Stimulated activated CD8-positive, alpha-beta memory T cell treated with anti-CD3 and anti-CD28 coated beads, Interleukin-15, amount 100 ng/mL, for 48 hours (primary cell): ENCODE measurements around the gene TMEM217.
"Not testable (repeated sequence)": the region's sequence is repeated elsewhere in the genome, so short reads cannot be mapped to it uniquely, and the experiment has no call there.

Experiments used
- DNase-seq, 2 donors: peaks; one replicate each; pipeline ENCODE4 v3.0.0-alpha.2; 2020; ENCODE audit warnings: low read depth in 2 of 2

The TMEM217 gene

DNA sequence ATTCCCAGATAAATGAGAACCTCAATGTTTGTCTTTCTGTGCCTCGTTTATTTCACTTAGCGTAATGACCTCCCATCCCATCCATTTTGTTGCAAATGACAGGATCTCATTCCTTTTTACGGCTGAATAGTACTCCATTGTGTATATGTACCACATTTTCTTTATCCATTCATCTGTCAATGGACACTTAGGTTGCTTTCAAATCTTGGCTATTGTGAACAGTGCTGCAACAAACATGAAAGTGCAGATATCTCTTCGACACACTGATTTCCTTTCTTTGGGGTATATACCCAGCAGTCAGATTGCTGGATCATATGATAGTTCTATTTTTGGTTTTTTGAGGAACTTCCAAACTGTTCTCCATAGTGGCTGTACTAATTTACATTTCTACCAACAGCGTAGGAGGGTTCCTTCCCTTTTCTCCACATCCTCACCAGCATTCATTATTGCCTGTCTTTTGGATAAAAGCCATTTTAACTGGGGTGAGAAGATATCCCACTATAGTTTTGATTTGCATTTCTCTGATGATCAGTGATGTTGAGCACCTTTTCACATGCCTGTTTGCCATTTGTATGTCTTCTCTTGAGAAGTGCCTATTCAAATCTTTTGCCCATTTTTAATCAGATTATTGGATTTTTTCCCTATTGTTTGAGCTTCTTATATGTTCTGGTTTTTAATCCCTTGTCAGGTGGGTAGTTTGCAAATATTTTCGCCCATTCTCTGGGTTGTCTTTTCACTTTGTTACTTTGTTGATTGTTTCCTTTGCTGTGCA is 71.8 kb downstream of the TMEM217 start:
- DNase-seq, result not testable (repeated sequence)

- DNase-seq, result peak; percentile 55 to 56
Observed at GRCh38 chr6:37182736-37183590, 75.0 kb downstream of the TMEM217 start.

DNA sequence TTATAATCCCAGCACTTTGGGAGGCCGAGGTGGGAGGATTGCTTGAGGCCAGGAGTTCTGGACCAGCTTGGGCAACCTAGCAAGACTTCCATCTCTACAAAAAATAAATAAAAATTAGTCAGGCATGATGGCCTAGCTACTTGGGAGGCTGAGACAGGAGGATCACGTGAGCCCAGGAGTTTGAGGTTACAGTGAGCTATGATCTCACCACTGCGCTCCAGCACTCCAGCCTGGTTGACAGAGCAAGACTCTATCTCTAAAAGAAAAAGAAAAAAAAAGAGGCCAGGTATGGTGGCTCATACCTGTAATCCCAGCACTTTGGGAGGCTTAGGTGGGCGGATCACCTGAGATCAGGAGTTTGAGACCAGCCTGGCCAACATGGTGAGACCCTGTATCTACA is 77.3 kb downstream of the TMEM217 start:
- not testable (repeated sequence) for DNase-seq

DNA sequence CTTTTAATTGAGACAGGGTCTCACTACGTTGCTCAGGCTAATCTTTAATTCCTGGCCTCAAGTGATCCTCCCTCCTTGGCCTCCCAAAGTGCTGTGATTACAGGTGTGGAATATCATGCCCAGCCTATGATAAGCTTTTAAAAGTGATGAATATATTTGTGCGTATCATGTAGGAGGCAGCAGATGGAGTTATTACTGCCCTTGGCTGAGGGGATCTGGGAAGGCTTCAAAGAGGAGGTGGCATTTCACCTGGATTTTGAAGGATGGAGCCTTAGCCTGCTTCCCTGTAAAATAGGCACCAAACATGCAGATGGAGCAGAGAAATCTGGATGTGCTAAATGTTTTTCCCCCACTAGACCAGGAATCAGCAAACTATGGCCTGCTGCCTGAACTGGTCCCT is 77.9 kb downstream of the TMEM217 start:
- DNase-seq, result no peak

- DNase-seq, result no peak
Observed at GRCh38 chr6:37177935-37178517, 79.9 kb downstream of the TMEM217 start.

- no peak for DNase-seq
Observed at GRCh38 chr6:37177077-37177934, 80.6 kb downstream of the TMEM217 start.

- no peak for DNase-seq
Observed at GRCh38 chr6:37176268-37177076, 81.5 kb downstream of the TMEM217 start.

DNA sequence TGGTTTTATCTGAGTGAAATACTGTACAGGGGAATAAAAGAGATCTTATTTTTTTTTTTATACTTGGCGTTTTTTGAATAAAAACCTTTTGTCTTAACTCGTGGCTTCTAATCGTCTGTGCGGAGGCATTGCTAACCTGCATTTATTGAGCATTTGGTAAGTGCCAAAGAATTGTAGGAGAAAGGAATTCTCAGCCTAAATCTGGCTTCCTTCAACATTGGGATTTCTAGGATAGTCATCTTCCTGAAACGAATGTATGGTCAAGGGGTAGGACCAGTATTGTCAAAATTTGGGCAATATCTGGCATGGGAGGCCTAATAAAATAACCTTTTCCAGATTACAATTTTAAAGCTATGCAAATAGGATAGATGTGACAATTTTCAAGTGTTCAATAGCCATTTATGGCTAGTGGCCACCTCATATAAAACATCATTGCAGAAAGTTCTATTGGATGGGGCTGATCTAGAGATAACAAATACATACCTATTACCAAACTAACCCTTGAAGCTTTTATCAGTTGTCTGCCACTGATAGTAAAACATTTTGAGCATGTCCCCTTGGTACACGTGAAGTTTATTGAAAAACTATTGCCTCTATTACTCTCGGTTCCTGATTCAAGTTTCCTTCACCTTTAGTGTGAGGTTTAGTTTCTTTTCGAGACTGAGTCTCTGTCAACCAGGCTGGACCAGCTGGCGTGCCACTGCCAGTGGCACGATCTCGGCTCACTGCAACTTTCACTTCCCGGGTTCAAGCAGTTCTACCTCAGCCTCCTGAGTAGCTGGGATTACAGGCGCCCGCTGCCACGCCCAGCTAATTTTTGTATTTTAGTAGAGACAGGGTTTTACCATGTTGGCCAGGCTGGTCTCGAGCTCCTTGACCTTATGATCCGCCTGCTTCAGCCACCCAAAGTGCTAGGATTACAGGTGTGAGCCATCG is 82.3 kb downstream of the TMEM217 start:
- no peak for DNase-seq

DNA sequence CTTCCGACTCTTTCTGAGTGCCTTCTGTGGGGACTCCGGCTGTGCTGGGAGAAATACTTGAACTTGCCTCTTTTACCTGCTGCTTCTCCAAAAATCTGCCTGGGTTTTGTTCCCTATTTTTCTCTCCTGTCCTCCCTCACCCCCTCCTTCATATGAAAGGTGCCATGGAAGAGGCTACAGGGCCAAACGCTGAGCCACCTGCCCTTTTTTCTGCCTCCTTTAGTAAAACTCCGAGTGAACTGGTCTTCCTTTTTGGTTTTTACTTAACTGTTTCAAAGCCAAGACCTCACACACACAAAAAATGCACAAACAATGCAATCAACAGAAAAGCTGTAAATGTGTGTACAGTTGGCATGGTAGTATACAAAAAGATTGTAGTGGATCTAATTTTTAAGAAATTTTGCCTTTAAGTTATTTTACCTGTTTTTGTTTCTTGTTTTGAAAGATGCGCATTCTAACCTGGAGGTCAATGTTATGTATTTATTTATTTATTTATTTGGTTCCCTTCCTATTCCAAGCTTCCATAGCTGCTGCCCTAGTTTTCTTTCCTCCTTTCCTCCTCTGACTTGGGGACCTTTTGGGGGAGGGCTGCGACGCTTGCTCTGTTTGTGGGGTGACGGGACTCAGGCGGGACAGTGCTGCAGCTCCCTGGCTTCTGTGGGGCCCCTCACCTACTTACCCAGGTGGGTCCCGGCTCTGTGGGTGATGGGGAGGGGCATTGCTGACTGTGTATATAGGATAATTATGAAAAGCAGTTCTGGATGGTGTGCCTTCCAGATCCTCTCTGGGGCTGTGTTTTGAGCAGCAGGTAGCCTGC is 83.2 kb downstream of the TMEM217 start:
- DNase-seq, result no peak

DNA sequence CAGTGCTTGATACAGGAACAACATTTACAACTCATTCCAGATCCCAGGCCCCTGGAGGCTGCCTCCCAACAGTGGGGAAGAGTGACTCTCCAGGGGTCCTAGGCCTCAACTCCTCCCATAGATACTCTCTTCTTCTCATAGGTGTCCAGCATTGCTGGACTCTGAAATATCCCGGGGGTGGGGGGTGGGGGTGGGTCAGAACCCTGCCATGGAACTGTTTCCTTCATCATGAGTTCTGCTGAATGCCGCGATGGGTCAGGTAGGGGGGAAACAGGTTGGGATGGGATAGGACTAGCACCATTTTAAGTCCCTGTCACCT is 83.8 kb downstream of the TMEM217 start:
- DNase-seq, result no peak

GRCh38 chr6:37173493-37174195 is 84.3 kb downstream of the TMEM217 start:
- DNase-seq, result peak in 1 of 2 donors; percentile 48

DNA sequence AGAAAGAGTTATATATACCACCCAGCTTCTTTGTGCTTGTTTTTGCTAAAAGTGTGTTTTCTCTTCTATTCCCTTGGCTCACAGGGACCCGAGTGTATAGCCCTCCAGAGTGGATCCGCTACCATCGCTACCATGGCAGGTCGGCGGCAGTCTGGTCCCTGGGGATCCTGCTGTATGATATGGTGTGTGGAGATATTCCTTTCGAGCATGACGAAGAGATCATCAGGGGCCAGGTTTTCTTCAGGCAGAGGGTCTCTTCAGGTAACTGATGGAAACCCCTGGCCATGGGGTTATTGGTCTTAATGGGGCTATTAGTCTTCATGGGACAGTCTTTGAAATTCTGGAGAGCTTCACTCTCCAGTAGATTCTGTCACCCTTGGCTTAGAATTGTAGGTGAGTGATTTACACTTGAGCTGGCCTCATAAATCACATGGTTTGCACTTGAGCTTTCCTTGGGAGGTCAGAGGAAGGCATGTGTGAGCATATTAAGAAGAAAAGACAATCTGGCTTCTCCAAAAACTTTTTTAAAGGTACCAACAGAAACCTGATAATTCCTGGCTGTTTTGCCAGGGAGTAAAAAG is 84.9 kb downstream of the TMEM217 start:
- no peak for DNase-seq

DNA sequence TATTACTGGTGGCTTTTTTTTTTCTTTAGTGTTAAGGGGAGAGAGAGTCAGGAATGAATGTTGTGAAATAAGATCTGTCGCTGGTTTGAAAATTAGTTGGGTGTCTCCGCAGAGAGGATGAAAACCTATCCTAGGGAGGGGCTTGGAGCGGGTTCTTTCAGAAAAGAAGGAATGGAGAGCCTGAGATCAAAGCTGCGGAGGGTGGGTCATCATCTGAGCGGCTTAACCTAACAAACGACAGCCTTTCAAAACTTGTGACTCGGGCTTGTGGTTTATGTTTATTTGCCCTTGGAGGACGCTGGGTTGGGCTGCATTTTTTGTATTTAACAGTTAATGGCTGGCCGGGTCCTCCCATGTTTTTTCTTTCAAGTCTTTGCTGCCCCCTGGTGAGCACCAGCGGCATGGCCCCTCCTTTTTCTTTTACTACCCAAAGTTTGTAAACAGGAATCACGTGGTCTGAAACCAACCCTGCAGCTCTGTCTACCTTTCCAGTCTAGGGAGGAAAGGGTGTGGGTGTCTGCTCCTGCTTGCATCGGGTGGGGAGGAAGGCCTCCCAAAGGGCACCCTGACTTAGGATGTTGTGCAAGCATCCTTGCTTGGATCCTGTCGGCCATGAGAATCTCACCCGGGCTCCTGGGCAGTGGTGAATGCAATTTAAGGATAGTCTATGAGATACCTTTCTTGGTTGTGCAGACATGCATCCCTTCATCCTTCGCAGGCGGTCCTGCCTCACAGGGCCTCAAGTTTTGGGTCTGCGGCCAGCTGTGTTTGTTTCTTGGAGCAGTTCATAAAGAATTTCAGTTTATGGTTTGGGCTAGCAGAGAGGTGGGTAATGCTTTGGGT is 85.8 kb downstream of the TMEM217 start:
- DNase-seq, result peak; percentile 73 to 80

DNA sequence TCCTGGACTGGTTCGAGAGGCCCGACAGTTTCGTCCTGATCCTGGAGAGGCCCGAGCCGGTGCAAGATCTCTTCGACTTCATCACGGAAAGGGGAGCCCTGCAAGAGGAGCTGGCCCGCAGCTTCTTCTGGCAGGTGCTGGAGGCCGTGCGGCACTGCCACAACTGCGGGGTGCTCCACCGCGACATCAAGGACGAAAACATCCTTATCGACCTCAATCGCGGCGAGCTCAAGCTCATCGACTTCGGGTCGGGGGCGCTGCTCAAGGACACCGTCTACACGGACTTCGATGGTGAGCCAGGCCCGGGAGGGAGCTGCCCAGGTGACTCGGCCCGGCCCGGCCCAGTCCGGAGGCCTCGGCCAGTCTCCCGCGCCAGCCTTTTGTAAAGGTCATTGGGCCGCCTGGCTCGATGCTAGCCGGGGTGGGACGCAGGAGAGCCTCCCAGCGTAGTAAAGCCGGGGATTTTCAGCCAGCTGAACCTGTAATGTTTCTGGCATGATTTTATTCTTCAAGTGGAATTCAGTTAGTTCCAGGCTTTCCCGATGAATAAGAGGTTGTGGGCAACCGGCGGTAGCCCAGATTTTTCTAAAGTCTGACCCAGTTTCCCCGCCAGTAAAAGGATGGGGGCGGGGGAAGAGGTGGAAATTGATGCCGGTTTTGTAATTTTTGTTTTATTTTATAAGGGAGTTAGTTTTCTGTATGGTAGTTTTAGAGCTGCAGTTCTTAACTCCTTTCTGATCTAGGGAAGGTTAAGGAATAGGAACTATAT is 86.6 kb downstream of the TMEM217 start:
- DNase-seq, result no peak

DNA sequence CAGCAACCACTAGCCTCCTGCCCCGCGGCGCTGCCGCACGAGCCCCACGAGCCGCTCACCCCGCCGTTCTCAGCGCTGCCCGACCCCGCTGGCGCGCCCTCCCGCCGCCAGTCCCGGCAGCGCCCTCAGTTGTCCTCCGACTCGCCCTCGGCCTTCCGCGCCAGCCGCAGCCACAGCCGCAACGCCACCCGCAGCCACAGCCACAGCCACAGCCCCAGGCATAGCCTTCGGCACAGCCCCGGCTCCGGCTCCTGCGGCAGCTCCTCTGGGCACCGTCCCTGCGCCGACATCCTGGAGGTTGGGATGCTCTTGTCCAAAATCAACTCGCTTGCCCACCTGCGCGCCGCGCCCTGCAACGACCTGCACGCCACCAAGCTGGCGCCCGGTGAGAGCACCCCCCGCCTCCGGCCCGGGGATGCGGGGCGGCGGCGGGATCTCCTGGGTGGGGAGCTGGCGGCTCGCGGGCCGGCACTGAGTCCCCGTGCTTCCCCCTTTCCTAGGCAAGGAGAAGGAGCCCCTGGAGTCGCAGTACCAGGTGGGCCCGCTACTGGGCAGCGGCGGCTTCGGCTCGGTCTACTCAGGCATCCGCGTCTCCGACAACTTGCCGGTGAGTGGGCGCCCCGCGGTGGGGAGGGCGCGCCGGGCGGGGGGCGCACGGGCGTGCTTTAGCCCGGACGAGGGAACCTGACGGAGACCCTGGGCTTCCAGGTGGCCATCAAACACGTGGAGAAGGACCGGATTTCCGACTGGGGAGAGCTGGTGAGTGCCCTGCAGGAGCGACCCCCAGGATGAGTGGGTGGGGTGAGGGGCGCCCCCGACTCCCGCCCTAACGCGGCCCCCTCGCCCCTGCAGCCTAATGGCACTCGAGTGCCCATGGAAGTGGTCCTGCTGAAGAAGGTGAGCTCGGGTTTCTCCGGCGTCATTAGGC is 87.4 kb downstream of the TMEM217 start:
- peak in 1 of 2 donors; percentile 39 for DNase-seq
